GM18507 (cell line): ENCODE results near the gene GPD1L.

ENCODE experiments used
- DNase-seq: peaks from one replicate; pipeline ENCODE4 v3.0.0; 2011; ENCODE audit warnings: low read depth; ENCODE audit not compliant: insufficient read length; ENCODE audit errors: extremely low spot score
- FAIRE-seq: peaks from 2 replicates; lab custom pipeline; 2011; peaks lifted over from hg19 to GRCh38; lab: Jason Lieb, UNC

The GPD1L gene

DNA sequence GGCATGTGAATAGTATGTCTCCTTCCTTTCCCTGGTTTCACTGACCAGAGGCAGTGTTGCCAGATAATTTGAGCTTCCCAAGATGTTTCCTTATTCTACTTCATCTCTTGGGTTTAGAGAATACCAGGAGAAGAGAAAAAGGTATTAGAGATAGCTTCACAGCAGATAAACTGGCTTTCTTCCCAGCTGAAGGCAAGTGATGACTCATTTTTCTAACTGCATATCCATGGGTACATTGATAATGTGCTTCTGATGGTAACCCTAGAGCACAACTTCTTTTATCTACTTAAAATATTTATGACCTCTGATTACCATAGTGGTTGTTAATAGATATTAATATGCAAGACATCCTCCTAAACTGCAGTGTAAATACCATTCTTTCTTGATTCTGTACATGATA, 97.4 kb downstream of the GPD1L start:
- no peak for FAIRE-seq
- DNase-seq, result no peak

DNA sequence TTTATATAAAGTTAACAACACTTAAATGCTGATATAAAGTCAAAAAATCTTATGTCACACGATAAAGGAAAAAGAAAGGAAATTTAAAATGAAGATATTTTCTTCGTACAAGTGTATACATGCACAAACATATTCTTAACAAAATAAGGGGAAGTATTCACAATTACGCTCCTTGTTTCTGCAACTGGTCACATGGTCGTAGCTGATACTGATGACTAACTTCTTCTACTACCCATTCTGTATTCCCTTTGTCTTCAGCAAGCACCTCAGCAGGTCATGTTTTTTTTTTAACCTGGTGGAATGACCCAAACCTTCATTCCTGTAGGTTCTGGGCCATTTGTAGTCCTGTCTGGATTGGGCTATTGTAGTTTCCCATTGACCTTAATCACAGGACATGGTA, 102.0 kb downstream of the GPD1L start:
- no peak for FAIRE-seq

DNA sequence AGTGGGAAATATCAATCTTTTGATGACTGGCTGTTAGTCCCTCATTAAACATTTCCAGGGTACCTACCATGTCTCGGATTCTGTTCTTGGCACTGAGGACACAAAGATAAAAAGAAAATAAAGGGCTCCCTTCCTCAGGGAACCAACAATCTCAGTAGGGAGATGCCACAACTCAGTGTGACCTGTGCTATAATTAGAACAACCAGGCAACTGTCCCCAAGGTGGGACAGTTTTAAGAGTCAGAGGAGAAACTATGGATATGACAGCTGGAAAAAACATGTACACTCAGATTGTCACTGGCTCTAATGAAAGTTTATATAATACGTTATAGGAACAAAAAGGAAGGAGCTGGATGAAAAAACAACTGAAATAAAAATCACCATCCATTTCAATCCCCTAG, 108.8 kb downstream of the GPD1L start:
- FAIRE-seq (no peak), DNase-seq (no peak)

More for the DNA sequence above, 102.0 kb downstream of the GPD1L start:
- DNase-seq, result no peak

DNA sequence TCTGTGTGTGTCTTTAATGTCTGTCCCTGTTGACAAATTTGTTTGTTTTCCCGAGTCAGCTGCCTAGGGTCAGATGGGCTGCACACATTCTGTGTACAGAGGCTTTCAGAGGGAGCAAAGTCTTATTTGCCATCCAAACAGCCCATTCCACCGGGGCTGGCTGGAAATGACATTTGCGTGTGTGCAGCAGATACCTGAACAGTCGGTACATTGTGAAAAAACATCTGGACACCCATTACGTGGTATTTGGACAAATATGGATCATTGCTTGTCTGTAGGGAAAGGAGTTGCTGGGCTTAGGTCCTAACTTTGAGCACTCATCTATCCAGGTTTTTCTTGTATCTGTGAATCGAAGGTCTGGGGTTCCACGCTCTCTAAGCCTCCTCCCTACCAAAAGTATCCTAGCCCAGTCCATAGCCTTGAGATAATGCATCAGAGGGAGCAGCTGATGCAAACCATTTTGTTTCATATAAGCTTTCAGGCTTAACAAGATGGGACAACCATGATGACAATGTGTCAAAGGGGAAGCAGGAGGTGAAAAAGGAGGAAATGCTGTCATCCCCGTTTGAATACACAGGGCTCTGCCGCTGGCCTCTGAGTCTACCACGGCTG, 109.9 kb downstream of the GPD1L start:
- no peak for DNase-seq
- FAIRE-seq, result no peak

DNA sequence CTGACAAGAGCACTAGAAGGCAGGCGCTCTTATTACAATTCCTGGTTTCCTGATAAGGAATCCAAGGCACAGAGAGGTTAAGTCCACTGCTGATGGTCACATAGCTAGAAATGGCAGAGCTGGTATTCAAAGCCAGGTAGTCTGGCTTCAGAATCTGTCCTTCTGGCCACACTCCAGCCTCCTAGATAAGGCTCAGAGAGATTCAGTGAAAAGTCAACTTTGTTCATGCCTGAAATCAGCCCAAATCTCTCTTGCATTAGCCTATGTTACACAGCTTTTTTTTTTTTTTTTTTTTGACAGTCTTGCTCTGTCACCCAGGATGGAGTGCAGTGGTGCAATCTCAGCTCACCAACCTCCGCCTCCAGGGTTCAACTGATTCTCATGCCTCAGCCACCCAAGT, 110.9 kb downstream of the GPD1L start:
- no peak for DNase-seq
- no peak for FAIRE-seq
